ENCODE results near the gene NEDD8.
A peak's percentile ranks its signal among the peaks of the same experiment; 100 is the strongest.

The NEDD8 gene

DNA sequence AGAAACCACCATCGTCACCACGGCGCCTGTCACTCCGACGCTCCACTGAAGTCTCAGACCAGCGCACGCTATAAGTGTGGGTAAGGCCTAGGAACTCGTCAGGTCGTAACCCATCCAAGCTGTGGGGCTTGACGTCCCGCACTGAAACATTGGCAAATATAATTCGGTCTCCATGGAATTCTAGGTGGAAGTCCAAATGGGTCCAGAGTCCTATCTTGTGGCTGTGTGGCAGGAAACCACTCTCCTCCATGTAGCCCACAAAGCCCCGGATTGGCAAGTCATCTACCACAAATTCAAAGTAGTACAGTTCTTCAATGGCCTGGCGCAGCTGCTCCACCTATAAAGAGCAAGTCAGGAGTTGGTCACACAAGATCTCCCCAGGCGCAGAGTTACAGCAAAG, 39.2 kb downstream of the NEDD8 start:
- Histone ChIP-seq H3K9ac (ENCODE audit: low read length in 2 of 2) (no peak overlapping the region), H3K27ac (ENCODE audit: low read length) (no peak overlapping the region), H3K4me1 (ENCODE audit: control insufficient read depth, insufficient read depth, low read length) (peaks cover 38% of the 10 kb centered on the region), H3K27me3 (ENCODE audit: control insufficient read depth in 1 of 2, insufficient read depth in 2 of 2, low read length in 2 of 2) (no peaks in the 10 kb centered on the region), H3K36me3 (ENCODE audit: control insufficient read depth in 2 of 2, insufficient read depth in 2 of 2, low read length in 2 of 2) (peaks cover 6 to 19% of the 10 kb centered on the region in 2 donors), H3K4me3 (ENCODE audit: low read length in 2 of 2) (no peak overlapping the region), H3K9me3 (ENCODE audit: control insufficient read depth in 2 of 2, low read length in 2 of 2) (no peaks in the 10 kb centered on the region)

- H3K4me1 ChIP-seq (ENCODE audit: control insufficient read depth, insufficient read depth, low read length) = peaks cover 32% of the 10 kb centered on the region
- no peaks in the 10 kb centered on the region for H3K9me3 ChIP-seq (ENCODE audit: control insufficient read depth in 2 of 2, low read length in 2 of 2)
- H3K36me3 ChIP-seq (ENCODE audit: control insufficient read depth in 2 of 2, insufficient read depth in 2 of 2, low read length in 2 of 2) = peaks cover 24 to 36% of the 10 kb centered on the region in 2 donors
- H3K27ac ChIP-seq (ENCODE audit: low read length) = no peak overlapping the region
- no peak overlapping the region for H3K4me3 ChIP-seq (ENCODE audit: low read length in 2 of 2)
- H3K27me3 ChIP-seq (ENCODE audit: control insufficient read depth in 1 of 2, insufficient read depth in 2 of 2, low read length in 2 of 2) = no peaks in the 10 kb centered on the region
- H3K9ac ChIP-seq (ENCODE audit: low read length in 2 of 2) = no peak overlapping the region
These were observed 41.8 kb downstream of the NEDD8 start for GRCh38 chr14:24190416-24190815.

DNA sequence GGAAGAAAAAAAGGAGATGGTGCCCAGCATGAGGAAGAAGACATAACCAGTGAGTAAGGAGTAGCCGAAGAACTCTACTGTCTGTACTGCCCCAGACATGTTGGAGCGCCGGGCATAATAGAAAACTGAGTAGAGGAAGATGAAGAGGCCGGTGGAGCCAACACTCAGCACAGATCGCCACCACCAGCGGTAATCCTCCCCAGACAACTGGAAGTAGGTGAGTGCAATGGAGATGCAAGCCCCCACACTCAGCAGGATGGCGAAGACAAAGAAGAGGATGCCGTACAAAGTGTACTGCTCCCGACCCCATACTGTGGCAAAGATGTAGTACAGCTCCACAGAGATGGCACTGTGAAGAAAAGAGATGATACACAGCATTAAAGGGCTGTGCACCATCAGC, 42.7 kb downstream of the NEDD8 start:
- Histone ChIP-seq H3K9me3 (ENCODE audit: control insufficient read depth in 2 of 2, low read length in 2 of 2) (no peaks in the 10 kb centered on the region), H3K27me3 (ENCODE audit: control insufficient read depth in 1 of 2, insufficient read depth in 2 of 2, low read length in 2 of 2) (no peaks in the 10 kb centered on the region), H3K36me3 (ENCODE audit: control insufficient read depth in 2 of 2, insufficient read depth in 2 of 2, low read length in 2 of 2) (peaks cover 34 to 44% of the 10 kb centered on the region in 2 donors), H3K27ac (ENCODE audit: low read length) (no peak overlapping the region), H3K4me1 (ENCODE audit: control insufficient read depth, insufficient read depth, low read length) (peaks cover 24% of the 10 kb centered on the region), H3K4me3 (ENCODE audit: low read length in 2 of 2) (no peak overlapping the region), H3K9ac (ENCODE audit: low read length in 2 of 2) (no peak overlapping the region)

GRCh38 chr14:24189059-24189375, 43.1 kb downstream of the NEDD8 start:
- Histone ChIP-seq H3K36me3 (ENCODE audit: control insufficient read depth in 2 of 2, insufficient read depth in 2 of 2, low read length in 2 of 2) (peaks cover 37 to 47% of the 10 kb centered on the region in 2 donors), H3K27me3 (ENCODE audit: control insufficient read depth in 1 of 2, insufficient read depth in 2 of 2, low read length in 2 of 2) (no peaks in the 10 kb centered on the region), H3K4me3 (ENCODE audit: low read length in 2 of 2) (peak overlapping the region; percentile 54 to 82), H3K9me3 (ENCODE audit: control insufficient read depth in 2 of 2, low read length in 2 of 2) (no peaks in the 10 kb centered on the region), H3K9ac (ENCODE audit: low read length in 2 of 2) (no peak overlapping the region), H3K4me1 (ENCODE audit: control insufficient read depth, insufficient read depth, low read length) (peaks cover 19% of the 10 kb centered on the region), H3K27ac (ENCODE audit: low read length) (peak overlapping the region; percentile 46)

DNA sequence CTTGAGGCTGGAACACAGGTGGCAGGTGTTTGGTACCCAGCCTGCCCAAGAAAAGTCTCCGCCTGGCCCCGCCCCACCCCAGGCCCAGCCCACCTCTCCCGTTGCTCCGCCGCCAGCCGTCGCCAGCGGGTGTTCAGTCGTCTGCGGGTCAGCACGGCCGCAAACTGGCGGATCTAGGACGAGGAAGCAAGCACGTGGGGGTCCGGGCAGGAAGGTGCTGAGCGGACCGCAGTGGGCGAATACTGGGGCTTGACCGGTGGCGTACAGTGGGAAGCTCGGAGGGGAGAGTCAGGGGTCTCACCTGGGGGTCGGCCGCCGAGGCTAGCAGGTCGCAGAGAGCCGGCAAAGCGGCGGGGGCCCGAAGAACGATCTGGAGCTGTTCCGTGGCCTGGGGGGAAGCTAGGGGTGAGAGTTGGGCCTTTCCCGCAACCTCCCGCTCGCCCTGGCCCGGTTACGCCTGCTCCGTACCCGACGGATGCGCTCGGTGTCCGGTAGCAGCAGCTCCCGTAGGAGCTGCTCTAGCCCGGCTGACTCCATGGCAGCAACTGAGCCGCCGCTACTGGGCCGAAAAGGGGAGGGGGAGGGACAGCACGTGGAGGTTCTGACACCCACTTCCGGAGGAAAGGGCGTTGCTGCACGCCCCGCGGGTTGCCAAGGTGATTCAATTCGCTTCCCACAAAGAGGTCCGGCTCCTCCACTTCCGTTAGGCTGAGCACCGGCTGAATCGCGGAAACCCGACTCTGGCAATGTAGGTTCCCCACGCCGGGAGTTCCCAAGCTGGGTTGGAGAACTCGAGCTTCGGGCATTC, 43.7 kb downstream of the NEDD8 start, which contains the start of gene IPO4:
TSS of gene IPO4 (minus strand) at position 566 of the 808 bp plus-strand sequence. CDS start at position 537, 29 bp downstream.
- Histone ChIP-seq H3K4me3 (ENCODE audit: low read length in 2 of 2) (peak within 1 kb of the TSS; percentile 54 to 82), H3K36me3 (ENCODE audit: control insufficient read depth in 2 of 2, insufficient read depth in 2 of 2, low read length in 2 of 2) (peaks cover 39 to 51% of the 10 kb centered on the region in 2 donors), H3K4me1 (ENCODE audit: control insufficient read depth, insufficient read depth, low read length) (peaks cover 19% of the 10 kb centered on the region), H3K9me3 (ENCODE audit: control insufficient read depth in 2 of 2, low read length in 2 of 2) (no peaks in the 10 kb centered on the region), H3K9ac (ENCODE audit: low read length in 2 of 2) (peak within 1 kb of the TSS; percentile 61 to 80), H3K27ac (ENCODE audit: low read length) (peak within 1 kb of the TSS; percentile 66), H3K27me3 (ENCODE audit: control insufficient read depth in 1 of 2, insufficient read depth in 2 of 2, low read length in 2 of 2) (no peaks in the 10 kb centered on the region)

- Histone ChIP-seq H3K4me3 (ENCODE audit: low read length in 2 of 2) (peak overlapping the region; percentile 54 to 82), H3K36me3 (ENCODE audit: control insufficient read depth in 2 of 2, insufficient read depth in 2 of 2, low read length in 2 of 2) (peaks cover 37 to 51% of the 10 kb centered on the region in 2 donors), H3K4me1 (ENCODE audit: control insufficient read depth, insufficient read depth, low read length) (peaks cover 17% of the 10 kb centered on the region), H3K9me3 (ENCODE audit: control insufficient read depth in 2 of 2, low read length in 2 of 2) (no peaks in the 10 kb centered on the region), H3K27ac (ENCODE audit: low read length) (peak overlapping the region; percentile 66), H3K27me3 (ENCODE audit: control insufficient read depth in 1 of 2, insufficient read depth in 2 of 2, low read length in 2 of 2) (no peaks in the 10 kb centered on the region), H3K9ac (ENCODE audit: low read length in 2 of 2) (peak overlapping the region; percentile 61 to 80)
These were observed 44.6 kb downstream of the NEDD8 start for GRCh38 chr14:24187539-24187915.

DNA sequence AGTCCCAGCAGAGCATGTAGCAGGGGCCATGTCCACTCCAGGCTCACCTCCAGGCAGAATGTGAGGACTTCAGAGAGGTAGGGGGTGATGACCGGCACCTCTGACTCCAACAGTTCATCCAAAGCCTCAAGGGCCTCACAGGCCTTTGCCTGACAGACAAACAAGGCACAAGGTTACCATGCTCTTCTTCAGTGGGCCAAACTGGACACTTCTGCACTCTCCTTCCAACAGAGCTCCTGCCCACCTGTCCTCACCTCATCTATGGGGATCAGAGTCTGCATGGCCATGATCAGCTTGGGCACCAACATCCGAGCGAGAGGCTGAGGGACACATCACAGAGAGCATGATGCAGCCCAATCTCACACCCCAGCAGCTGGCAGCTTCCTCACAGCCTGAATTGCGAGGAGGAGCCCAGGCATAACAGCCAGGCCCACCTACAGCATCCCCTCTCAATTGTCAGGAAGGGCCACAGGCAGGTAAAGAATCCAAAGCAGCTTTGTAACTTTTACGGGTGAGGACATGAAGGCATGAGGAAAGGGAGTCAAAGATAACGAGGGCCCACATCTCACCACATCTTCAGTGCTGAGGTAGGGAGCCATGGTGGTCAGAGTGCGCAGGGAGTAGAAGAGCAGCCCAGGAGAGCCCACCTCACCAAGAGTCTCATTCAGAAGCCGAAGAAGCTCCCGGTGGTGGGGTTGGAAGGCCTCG, 45.2 kb downstream of the NEDD8 start:
- Histone ChIP-seq H3K4me1 (ENCODE audit: control insufficient read depth, insufficient read depth, low read length) (peaks cover 14% of the 10 kb centered on the region), H3K4me3 (ENCODE audit: low read length in 2 of 2) (no peak overlapping the region), H3K27ac (ENCODE audit: low read length) (no peak overlapping the region), H3K27me3 (ENCODE audit: control insufficient read depth in 1 of 2, insufficient read depth in 2 of 2, low read length in 2 of 2) (no peaks in the 10 kb centered on the region), H3K9me3 (ENCODE audit: control insufficient read depth in 2 of 2, low read length in 2 of 2) (no peaks in the 10 kb centered on the region), H3K36me3 (ENCODE audit: control insufficient read depth in 2 of 2, insufficient read depth in 2 of 2, low read length in 2 of 2) (peaks cover 40 to 52% of the 10 kb centered on the region in 2 donors), H3K9ac (ENCODE audit: low read length in 2 of 2) (peak overlapping the region; percentile 25 to 29)

DNA sequence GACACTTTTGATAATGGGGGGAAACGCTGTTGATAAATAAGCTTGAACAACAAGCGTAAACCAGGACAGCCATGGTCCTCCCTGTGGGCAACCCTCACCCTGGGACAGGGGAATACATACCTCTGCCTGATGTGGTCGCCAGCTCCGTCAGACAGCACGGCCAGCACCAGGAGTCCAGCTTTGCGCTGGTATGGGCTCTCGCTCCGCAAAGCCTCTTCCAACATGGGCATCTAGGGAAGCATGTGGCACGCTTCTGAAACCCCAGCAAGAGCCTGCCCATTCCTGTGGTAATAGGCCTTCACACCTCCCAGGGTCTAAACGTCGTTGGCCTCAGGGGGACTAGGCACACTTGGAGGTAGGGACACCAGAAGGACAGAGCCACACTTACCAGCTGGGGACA, 46.4 kb downstream of the NEDD8 start:
- Histone ChIP-seq H3K27ac (ENCODE audit: low read length) (no peak overlapping the region), H3K9ac (ENCODE audit: low read length in 2 of 2) (no peak overlapping the region), H3K9me3 (ENCODE audit: control insufficient read depth in 2 of 2, low read length in 2 of 2) (no peaks in the 10 kb centered on the region), H3K4me1 (ENCODE audit: control insufficient read depth, insufficient read depth, low read length) (peaks cover 14% of the 10 kb centered on the region), H3K36me3 (ENCODE audit: control insufficient read depth in 2 of 2, insufficient read depth in 2 of 2, low read length in 2 of 2) (peaks cover 43 to 52% of the 10 kb centered on the region in 2 donors), H3K27me3 (ENCODE audit: control insufficient read depth in 1 of 2, insufficient read depth in 2 of 2, low read length in 2 of 2) (no peaks in the 10 kb centered on the region), H3K4me3 (ENCODE audit: low read length in 2 of 2) (no peak overlapping the region)

DNA sequence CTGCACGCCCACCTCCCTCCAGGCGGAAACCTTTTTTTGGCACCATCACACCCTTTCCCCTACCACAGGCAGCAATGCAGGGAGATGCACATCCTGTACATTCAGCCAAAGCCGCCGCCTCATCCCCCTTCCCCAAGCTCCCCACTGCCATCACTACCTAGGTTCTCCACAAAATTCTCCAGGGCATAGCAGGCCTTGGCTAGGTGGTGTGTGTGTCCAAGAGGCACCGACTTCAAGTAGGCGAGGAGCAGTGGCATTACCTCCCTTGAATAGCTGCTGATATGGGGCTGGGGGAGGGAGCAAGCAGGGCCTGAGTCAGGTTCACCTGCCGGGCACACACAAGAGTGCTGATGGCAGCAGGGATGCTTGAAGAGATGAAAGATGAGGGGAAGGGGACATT, 47.1 kb downstream of the NEDD8 start:
- no peak overlapping the region for H3K27ac ChIP-seq (ENCODE audit: low read length)
- peaks cover 43 to 53% of the 10 kb centered on the region in 2 donors for H3K36me3 ChIP-seq (ENCODE audit: control insufficient read depth in 2 of 2, insufficient read depth in 2 of 2, low read length in 2 of 2)
- no peaks in the 10 kb centered on the region for H3K27me3 ChIP-seq (ENCODE audit: control insufficient read depth in 1 of 2, insufficient read depth in 2 of 2, low read length in 2 of 2)
- no peak overlapping the region for H3K9ac ChIP-seq (ENCODE audit: low read length in 2 of 2)
- peaks cover 21% of the 10 kb centered on the region for H3K4me1 ChIP-seq (ENCODE audit: control insufficient read depth, insufficient read depth, low read length)
- no peak overlapping the region for H3K4me3 ChIP-seq (ENCODE audit: low read length in 2 of 2)
- H3K9me3 ChIP-seq (ENCODE audit: control insufficient read depth in 2 of 2, low read length in 2 of 2) = no peaks in the 10 kb centered on the region

GRCh38 chr14:24184104-24184970, 47.8 kb downstream of the NEDD8 start:
- Histone ChIP-seq H3K9ac (ENCODE audit: low read length in 2 of 2) (no peak overlapping the region), H3K9me3 (ENCODE audit: control insufficient read depth in 2 of 2, low read length in 2 of 2) (no peaks in the 10 kb centered on the region), H3K4me3 (ENCODE audit: low read length in 2 of 2) (no peak overlapping the region), H3K36me3 (ENCODE audit: control insufficient read depth in 2 of 2, insufficient read depth in 2 of 2, low read length in 2 of 2) (peaks cover 43 to 54% of the 10 kb centered on the region in 2 donors), H3K27me3 (ENCODE audit: control insufficient read depth in 1 of 2, insufficient read depth in 2 of 2, low read length in 2 of 2) (no peaks in the 10 kb centered on the region), H3K4me1 (ENCODE audit: control insufficient read depth, insufficient read depth, low read length) (peaks cover 21% of the 10 kb centered on the region), H3K27ac (ENCODE audit: low read length) (no peak overlapping the region)
